IPS-18c (cell line): Measurements from ENCODE around the gene TAOK3.
A peak's percentile ranks its signal among the peaks of the same experiment; 100 is the strongest.

Experiments used
- H3K4me3 ChIP-seq: 2 replicates; pipeline ENCODE4 v1.7.0; 2013; ENCODE audit warnings: low read depth, mild to moderate bottlenecking, low read length, moderate library complexity; ENCODE audit not compliant: insufficient read depth
- H3K9me3 ChIP-seq: one replicate; pipeline ENCODE4 v1.6.1; 2013; ENCODE audit warnings: mild to moderate bottlenecking, low read length, moderate library complexity; ENCODE audit not compliant: control insufficient read depth, insufficient read depth

Gene TAOK3

DNA sequence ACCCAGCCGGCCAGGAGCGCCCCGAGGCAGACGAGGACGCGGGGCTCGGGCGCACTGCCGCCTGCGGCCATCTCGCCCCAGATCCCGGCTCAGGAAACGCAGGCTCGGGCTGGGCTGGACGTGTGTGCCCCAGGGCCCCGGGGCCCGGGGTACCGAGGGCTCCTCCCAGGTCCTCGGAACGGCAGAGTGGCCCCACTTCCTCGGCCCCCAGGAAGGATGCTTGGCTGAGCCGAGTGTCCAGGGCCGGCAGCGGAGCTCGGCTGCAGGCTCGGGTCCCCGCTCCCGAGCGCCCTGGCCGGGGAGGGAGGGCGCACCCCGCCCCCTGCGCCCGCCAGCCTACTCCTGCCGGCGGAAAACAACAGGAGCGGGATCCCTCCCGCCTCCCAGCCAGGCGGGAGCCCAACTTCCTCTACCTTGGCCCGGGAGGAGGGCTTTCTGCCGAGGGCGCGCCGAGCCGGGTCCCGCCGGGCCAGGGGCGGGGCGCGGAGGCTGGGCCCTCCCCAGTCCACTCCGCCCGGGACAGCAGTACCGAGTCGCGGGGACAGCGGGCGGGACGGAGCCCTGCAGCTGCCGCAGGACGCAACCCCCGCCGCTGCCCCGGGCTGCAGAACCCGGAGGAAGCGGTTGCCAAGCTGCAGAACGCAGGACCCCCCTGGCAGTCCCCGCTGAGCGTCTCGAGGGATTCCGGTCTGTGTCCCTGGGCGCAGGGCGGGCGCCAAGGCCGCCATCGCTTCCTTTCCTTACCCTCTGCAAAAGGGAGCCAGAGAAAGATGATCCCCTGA, 268.9 kb downstream of the TAOK3 start, which contains the start of gene VSIG10:
TSS of gene VSIG10 (minus strand) at position 411 of the 782 bp plus-strand sequence. CDS start at position 71, 340 bp downstream.
- no peaks in the 10 kb centered on the region for H3K9me3 ChIP-seq
- peak within 1 kb of the TSS; percentile 89 for H3K4me3 ChIP-seq

DNA sequence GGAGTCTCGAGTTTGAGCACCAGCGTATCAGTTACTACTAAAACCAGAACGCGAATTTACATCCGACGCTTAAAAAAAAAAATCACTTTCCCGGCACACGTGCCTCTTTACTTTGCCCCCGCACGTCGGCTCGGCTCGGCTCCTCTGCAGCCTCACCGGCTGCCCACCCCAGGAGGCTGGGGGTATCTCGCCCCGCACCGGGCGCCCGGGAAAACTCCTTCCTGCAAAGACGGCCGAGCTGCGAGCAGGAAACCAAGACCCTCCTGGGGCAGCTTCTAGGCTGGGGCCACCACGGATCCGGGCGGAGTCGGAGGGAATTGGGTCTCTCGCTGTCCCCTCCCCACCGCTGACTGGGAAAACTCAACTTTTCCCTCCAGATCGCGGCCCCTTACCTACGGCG, 269.5 kb downstream of the TAOK3 start:
- H3K4me3 ChIP-seq, result peak overlapping the region; percentile 89
- H3K9me3 ChIP-seq, result no peaks in the 10 kb centered on the region

DNA sequence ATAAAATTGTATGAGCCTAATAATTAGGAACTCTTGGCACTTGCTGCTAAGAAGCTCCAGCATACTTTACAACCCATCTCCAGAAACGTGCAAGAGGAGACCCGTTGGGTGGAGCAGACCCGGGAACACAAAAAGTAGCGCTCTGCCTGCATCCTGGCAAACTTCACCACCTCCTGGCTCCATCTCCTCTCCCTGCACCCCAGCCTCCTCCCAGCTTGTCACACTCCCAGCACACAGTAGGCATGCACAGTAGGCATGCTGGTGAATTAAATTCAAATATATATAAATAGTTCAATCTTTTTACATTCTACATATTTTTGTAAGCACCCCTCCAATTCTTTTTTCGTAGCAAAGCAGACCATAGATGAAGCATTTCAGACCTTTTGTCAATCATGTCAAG, 270.1 kb downstream of the TAOK3 start:
- Histone ChIP-seq H3K4me3 (peak overlapping the region; percentile 89), H3K9me3 (no peaks in the 10 kb centered on the region)

DNA sequence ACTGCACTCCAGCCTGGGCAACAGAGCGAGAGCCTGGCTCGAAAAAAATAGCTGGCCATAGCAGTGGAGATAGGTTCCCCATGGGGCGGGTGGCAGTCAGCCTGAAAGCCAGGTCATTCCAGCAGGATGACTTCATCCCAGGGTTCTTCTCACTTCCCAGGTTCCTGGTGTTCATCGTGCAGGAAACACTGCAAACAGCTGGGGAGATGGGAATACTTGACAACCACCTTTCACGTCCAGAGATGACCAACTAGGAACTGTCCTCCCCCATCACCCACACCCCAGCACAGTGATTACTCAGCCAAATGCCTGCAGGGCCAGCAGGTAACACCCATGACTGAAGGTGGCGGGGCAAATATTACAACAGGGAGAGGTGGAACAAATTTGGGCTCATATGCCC, 270.6 kb downstream of the TAOK3 start:
- no peaks in the 10 kb centered on the region for H3K9me3 ChIP-seq
- H3K4me3 ChIP-seq, result peak overlapping the region; percentile 89

DNA sequence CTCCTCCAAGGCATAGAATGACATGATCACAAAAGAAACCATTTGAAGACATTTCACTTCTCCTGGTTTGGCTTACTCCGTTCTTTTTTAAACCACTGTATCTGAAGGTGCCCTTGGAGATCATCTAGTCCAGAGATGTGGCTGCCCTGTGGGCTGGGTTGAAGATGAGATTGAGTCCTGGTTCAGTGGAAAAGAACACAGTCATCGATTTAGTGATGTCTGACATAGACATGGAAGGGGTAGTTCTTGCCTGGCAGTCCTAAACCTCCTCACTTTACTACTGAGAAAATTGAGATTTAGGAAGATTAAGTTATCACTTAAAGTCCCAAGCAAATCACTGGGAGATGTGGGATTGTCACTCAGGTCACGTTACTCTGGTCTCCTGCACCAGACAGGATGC, 271.7 kb downstream of the TAOK3 start:
- H3K4me3 ChIP-seq, result no peak overlapping the region
- H3K9me3 ChIP-seq, result no peaks in the 10 kb centered on the region
